G401 (cell line): Measurements from ENCODE around the gene GPR179. TPM values are rescaled to one million over a fixed set of nuclear protein-coding genes. Genes with fewer than 3 reads are reported as not detected.
"Not testable (repeated sequence)": the region's sequence is repeated elsewhere in the genome, so short reads cannot be mapped to it uniquely, and the experiment has no call there.

Experiments
- DNase-seq: peaks from one replicate; pipeline ENCODE4 v3.0.0-alpha.2; 2015; ENCODE audit warnings: low spot score
- in situ Hi-C: cut with HindIII; loops from 2 replicates; pipeline ENCODE4 v1.10.0; 2016; ENCODE audit warnings: low sequenced_read_pairs, mixed read lengths
- total RNA-seq: library from RNA; depleted of rRNA; stranded (reverse); fragments of >200 nt; shearing (Covaris generic); gene quantifications from 2 replicates; pipeline ENCODE4 v1.2.3, GENCODE V29; 2014

GPR179 gene
- total RNA-seq, 1 experiment from 2014 or later: not detected

- in situ Hi-C loops: no loop called here
- peak; percentile 51 for DNase-seq
Observed at GRCh38 chr17:38326996-38327792, 16.6 kb downstream of the GPR179 start.

GRCh38 chr17:38325221-38325851 is 18.4 kb downstream of the GPR179 start:
- no peak for DNase-seq
- in situ Hi-C loops: no loop called here

GRCh38 chr17:38324772-38325171 is 19.0 kb downstream of the GPR179 start:
- DNase-seq: no peak
- in situ Hi-C loops: no loop called here

DNA sequence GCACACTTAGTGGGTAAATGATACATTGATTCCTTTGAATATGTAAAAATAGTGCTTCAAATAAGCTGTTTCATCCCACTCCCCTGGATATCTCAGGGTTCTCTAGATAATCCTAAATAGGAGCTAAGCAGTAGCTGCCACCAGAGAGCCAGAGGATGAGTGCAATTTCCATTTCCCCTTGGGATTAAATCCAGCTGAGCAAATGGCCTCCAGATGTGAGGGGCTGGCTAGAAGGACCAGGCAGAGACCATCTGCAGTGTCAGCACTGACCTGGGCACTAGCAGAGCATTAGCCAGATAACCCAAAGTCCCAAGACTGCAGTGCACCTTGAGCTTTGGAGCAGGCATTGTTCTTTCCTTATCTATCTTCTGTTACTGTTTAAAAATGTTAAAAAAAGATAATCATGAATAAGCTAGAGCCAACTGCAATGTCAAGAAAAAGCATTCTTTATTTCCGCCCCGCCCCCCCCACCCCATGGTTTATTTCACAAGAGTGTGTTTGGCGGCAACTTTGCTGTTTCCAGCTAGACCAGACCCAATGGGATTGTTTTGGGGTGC is 19.5 kb downstream of the GPR179 start:
- DNase-seq: no peak
- in situ Hi-C loops: no loop called here

GRCh38 chr17:38322897-38323296 is 20.9 kb downstream of the GPR179 start:
- in situ Hi-C loops: no loop called here

GRCh38 chr17:38322156-38322779 is 21.5 kb downstream of the GPR179 start:
- DNase-seq: peak; percentile 60
- in situ Hi-C loops: no loop called here

More at GRCh38 chr17:38322897-38323296, 20.9 kb downstream of the GPR179 start:
- DNase-seq: no peak

GRCh38 chr17:38320482-38320881 is 23.3 kb downstream of the GPR179 start:
- in situ Hi-C loops: no loop called here
- DNase-seq: no peak

- in situ Hi-C loops: no loop called here
- no peak for DNase-seq
Observed at GRCh38 chr17:38317081-38317480, 26.7 kb downstream of the GPR179 start.

- in situ Hi-C loops: no loop called here
- no peak for DNase-seq
Observed at GRCh38 chr17:38315497-38315896, 28.3 kb downstream of the GPR179 start.

DNA sequence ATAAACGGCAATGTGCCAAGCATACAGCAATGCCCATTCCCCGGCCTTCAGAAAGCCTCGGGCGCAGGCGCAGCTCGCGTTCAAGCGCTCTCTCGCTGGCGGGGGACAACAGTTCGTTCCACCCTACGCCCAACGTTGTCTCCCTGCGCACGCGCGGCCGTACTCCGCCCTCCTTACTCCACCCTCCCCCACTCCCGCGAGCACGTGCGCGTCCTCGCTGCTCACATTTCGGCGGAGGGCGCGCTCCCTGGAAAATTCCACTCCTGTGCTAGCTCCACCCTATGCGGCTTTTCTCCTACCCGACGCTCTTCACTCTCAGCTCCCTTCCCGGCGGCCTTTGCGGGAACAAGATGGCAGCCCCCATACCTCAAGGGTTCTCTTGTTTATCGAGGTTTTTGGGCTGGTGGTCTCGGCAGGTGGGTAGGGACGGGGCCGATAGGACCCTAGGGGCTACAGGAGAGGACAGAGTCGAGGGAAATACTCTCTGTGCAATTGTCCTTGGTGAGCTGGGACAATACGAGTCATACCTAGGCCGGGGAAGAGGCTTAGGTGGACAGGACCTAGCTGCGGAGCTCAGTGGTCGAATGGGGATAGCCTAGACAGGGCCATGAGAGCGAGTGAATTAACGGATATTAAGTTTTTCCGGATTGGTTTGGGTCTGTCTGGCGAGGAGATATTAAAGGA is 46.8 kb downstream of the GPR179 start, which contains the start of gene MRPL45:
Gene MRPL45, plus strand, starts transcription at position 335 of the 684 bp plus-strand sequence. Its CDS starts 16 bp downstream, at position 351.
- in situ Hi-C loops: not testable (repeated sequence)
- DNase-seq: peak; percentile 97

GRCh38 chr17:38295602-38296365 is 48.0 kb downstream of the GPR179 start:
- DNase-seq: peak; percentile 32
- in situ Hi-C loops: not testable (repeated sequence)

GRCh38 chr17:38289760-38290159 is 54.0 kb downstream of the GPR179 start:
- in situ Hi-C loops, DNase-seq: not testable (repeated sequence)

GRCh38 chr17:38288217-38288827 is 55.4 kb downstream of the GPR179 start:
- in situ Hi-C loops: not testable (repeated sequence)
- DNase-seq: peak; percentile 31

DNA sequence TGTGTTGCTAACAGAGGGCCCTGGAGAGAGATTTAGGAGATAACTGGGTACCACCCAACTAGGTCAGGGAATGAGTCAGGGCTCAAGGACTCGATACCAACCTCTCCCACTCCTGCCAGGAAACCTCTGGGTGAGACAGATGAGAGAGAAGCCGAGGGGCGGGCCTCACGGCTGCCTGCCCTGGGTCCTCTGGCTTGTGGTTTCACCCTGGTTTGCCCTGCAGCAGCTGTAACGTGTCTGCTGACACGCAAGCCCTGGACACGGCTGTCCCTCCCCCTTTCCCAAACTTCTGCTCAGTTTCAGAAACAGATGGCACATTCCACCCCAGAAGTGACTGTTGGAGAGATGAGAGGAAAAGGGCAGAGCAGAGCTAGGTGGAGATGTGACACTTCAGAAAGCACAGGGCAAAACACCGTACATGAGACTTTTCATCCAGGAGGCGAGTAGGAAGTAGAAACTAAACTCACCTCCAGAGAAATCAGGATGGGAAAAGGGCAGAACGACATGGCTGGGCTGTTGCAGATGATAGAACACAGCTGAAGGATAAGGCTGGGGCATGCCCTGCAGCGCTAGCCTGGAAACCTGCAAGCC is 57.2 kb downstream of the GPR179 start:
- peak; percentile 36 for DNase-seq
- in situ Hi-C loops: not testable (repeated sequence)

- DNase-seq, in situ Hi-C loops: not testable (repeated sequence)
Observed at GRCh38 chr17:38285994-38286393, 57.8 kb downstream of the GPR179 start.
